Immature natural killer cell (primary cell): ENCODE results near the gene TBX4. TPM values are rescaled to one million over a fixed set of nuclear protein-coding genes. Genes with fewer than 3 reads are reported as not detected.

ENCODE experiments used
- DNase-seq, 3 donors: peaks; one replicate each; pipeline ENCODE4 v3.0.0; 2022; ENCODE audit warnings: mixed read lengths in 1 of 3
- H3K27ac Mint-ChIP-seq, 6 donors: one replicate each; pipeline ENCODE4 v1.8.0; 2020; ENCODE audit warnings: mixed read lengths in 6 of 6, mild to moderate bottlenecking in 5 of 6, inconsistent platforms in 4 of 6, moderate library complexity in 3 of 6
- H3K27me3 Mint-ChIP-seq, 3 donors: one replicate each; pipeline ENCODE4 v1.8.0; 2020 to 2021; ENCODE audit warnings: low read depth in 3 of 3, mild to moderate bottlenecking in 3 of 3, mixed read lengths in 3 of 3, moderate library complexity in 3 of 3, inconsistent platforms in 1 of 3
- H3K36me3 Mint-ChIP-seq, 3 donors: one replicate each; pipeline ENCODE4 v1.8.0; 2020; ENCODE audit warnings: mixed read lengths in 3 of 3, inconsistent platforms in 2 of 3, mild to moderate bottlenecking in 2 of 3
- H3K4me1 Mint-ChIP-seq, 2 donors: one replicate each; pipeline ENCODE4 v1.8.0; 2020; ENCODE audit warnings: inconsistent platforms in 2 of 2, mild to moderate bottlenecking in 2 of 2, mixed read lengths in 2 of 2, moderate library complexity in 1 of 2
- H3K4me3 Mint-ChIP-seq, 5 donors: one replicate each; pipeline ENCODE4 v1.8.0; 2020; ENCODE audit warnings: mild to moderate bottlenecking in 5 of 5, mixed read lengths in 5 of 5, inconsistent platforms in 3 of 5, moderate library complexity in 3 of 5
- H3K9me3 Mint-ChIP-seq, 6 donors: one replicate each; pipeline ENCODE4 v1.8.0; 2020; ENCODE audit warnings: mild to moderate bottlenecking in 6 of 6, mixed read lengths in 6 of 6, inconsistent platforms in 4 of 6, moderate library complexity in 3 of 6
- polyA plus RNA-seq, 3 donors: library from polyadenylated mRNA; unstranded; fragments of 300-500 nt; fragmentation: Illumina TruSeq; gene quantifications; one replicate each; pipeline ENCODE4 v1.2.3, GENCODE V29; 2021

Gene TBX4
- polyA plus RNA-seq, 3 donors from 2014 or later = not detected

DNA sequence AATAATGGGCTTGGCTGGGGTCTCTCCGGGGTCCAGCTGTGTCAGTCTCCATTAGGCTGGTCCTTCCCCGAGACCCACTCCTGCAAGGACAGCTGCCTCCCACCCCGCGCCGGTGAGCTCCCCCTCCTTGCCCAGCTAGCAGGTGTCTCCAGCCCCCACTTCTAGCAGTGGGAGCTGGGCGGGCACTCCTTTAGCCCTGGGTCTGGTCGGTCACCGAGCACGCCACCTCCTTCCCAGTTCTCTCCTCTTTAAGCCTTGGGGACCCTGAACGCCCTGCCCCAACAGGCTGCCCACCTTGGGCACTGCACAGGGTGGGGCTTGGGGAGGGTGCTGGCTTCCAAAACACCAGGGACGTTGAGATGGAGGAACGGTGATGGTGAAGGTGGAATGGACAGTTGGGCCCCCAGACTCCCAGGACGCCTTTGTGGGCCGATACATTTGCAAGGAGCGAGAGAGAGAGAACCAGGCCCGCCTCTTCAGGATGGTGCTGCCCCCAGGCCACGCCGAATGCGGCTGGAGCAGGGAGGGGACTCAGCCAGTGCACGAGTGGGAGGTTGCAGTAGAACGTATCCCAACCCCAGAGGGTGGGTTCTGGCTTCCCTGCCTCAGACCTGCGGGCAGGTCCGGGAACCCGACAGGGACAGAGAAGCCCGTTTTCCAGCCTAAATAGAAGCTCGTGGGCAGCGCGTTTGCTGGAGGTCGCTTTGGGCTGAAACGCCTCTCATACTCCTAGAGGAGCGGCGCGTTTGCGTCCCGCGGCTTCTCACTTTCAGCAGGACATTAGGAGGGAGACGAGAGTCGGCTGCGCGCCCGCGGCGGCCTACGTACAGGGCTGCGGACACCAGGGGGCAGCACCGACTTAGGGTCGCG, 41.8 kb upstream of the TBX4 start:
- Mint-ChIP-seq H3K4me3 (peak overlapping the region; percentile 74 to 81 (median 78)), H3K27ac (no peak overlapping the region), H3K4me1 (peaks cover 17 to 19% of the 10 kb centered on the region in 2 donors), H3K36me3 (no peaks in the 10 kb centered on the region), H3K9me3 (peaks cover 0 to 3% (median 0%) of the 10 kb centered on the region in 6 donors), H3K27me3 (peaks cover 19 to 38% (median 25%) of the 10 kb centered on the region in 3 donors)
- DNase-seq = peak; percentile 70 to 72 (median 71)

DNA sequence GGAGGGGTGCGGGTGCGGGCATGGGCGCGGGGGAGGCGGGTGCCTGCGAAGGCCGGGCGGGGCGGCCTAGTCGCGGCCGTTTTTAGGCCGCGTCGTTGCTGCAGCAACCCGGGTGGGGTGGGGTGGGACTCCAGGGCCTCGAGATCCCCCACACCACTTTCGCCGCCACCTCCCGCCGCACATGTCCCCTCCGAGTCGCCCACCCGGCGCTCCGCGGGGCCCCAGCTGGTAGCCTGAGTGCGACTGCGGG, 41.3 kb upstream of the TBX4 start:
- Mint-ChIP-seq H3K4me1 (peaks cover 17 to 19% of the 10 kb centered on the region in 2 donors), H3K36me3 (no peaks in the 10 kb centered on the region), H3K4me3 (peak overlapping the region; percentile 74 to 81 (median 76)), H3K27me3 (peaks cover 19 to 37% (median 24%) of the 10 kb centered on the region in 3 donors), H3K27ac (no peak overlapping the region), H3K9me3 (peaks cover 0 to 3% (median 0%) of the 10 kb centered on the region in 6 donors)
- DNase-seq = no peak

DNA sequence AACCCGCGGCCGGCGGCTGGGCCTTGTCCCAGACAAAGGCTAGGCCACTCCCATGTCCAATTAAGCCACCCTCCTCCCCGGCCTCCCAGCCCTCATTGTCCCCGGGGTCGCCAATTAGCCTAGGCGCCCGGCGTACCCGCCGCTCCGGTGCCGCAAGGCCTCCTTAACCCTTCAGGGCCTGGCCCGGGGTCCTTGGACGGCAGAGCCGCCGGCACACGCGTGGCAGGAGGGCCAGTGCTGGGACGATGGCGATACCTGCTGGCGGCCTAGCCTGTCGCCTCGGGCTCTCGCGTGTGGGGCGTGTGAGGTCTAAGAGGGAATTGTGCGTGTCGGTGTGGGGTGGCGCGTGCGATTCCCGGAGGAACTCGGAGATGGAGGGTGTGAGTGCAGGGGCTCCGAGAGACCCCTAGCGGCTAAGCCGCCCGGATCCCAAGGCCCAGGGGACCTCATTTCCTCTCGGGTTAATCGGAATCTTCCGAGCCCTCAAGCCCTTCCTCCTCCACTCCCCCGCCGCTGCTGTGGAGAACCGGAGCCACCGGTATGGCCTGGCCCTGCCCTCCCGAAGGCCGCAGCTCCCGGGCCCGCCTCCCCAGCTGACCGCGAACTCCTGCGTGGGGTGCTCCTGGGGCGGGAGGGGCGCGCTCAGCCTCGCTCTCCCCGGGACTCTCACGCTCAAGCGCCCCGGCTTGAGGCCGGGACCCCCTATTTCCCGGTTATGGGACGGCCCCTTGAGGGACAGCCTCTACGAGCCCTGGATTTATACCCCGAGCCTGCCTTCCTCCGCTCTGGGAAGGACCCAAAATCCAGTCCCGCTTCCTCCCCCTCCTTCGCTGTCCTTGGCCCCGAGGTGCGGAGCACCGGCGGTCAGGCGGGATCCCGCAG, 40.7 kb upstream of the TBX4 start:
- Mint-ChIP-seq H3K9me3 (peaks cover 0 to 3% (median 0%) of the 10 kb centered on the region in 6 donors), H3K4me1 (peaks cover 17 to 19% of the 10 kb centered on the region in 2 donors), H3K27me3 (peaks cover 17 to 34% (median 19%) of the 10 kb centered on the region in 3 donors), H3K27ac (no peak overlapping the region), H3K4me3 (peak overlapping the region; percentile 75 to 80 (median 77)), H3K36me3 (no peaks in the 10 kb centered on the region)
- DNase-seq = peak; percentile 28 to 35 (median 31)

DNA sequence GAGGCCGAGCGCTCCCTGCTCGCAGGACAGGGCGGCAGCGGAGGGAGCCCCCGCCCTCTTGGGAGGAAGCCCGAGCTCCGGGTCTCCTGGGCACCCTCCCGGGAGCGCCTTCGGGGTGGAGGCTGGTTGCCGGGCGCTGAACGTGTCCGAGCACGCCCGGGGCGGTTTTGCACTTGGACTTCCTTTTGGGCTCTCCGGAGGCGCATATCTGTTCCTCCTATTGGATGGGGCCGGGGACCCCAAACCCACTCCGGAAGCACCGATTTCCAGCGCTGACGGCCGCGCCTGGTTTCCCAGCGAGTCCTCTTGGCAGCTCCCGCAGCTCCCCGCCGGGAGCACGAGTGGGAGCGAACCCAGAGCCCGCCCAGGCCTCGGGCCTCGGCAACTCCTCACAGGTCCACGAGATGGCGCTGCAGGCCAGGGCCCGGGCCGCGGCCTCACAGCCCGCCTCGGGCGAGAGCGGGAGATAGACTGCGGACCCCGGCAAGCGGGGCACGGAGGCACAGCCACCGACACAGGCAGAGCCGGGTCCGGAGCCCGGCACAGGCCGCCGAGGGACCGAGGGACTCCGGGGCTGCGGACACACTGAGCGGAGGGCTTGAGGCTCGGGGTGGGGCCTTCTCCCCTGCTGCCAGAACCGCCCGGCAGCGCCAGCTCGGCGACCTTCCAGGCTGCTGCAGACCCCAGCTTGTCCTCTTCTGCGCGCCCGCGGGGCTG, 39.9 kb upstream of the TBX4 start:
- peaks cover 15 to 27% (median 18%) of the 10 kb centered on the region in 3 donors for H3K27me3 Mint-ChIP-seq
- peaks cover 0 to 3% (median 0%) of the 10 kb centered on the region in 6 donors for H3K9me3 Mint-ChIP-seq
- H3K36me3 Mint-ChIP-seq = no peaks in the 10 kb centered on the region
- peaks cover 19 to 21% of the 10 kb centered on the region in 2 donors for H3K4me1 Mint-ChIP-seq
- H3K27ac Mint-ChIP-seq = no peak overlapping the region
- DNase-seq = peak; percentile 77 to 81 (median 80)
- peak overlapping the region; percentile 47 to 80 (median 77) for H3K4me3 Mint-ChIP-seq

DNA sequence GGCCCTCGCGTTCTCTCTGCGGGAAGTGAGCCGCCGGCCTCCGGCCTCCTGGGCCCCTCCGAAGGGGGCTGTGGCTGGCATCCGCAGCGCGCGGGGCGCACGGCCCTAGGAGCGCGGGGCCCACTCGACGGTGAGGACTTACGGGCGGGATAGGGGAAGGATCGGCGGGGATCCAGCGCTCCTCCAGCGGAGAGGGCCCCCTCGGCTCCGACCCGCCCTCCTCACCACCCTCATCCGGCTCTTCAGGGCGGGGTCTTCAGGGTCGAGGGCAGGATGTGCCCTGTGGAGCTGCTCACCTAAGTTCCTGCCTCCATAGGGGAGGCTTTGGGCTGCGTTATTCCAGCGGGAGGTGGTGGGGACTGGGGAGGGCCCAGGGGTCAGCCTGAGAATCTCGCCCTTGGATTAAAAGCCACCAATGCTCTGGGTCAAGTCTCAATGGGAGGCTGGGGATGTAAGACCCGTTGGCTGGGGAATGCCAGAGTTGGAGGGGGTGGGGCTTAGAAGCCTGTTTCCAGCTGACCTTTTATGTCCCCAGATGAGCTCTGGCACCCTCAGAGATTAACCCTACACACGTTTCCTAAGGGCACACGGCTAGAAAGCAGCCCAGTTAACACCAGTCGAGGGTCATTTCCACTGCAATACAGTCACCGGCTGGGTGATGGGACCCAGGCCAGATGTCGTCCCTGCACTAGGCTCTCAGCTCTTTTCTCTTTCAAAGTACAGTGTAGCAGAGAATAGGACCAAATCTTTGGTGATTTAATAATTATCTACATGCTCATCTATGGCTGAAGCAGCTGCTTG, 39.2 kb upstream of the TBX4 start:
- H3K9me3 Mint-ChIP-seq = peaks cover 0 to 3% (median 0%) of the 10 kb centered on the region in 6 donors
- H3K4me1 Mint-ChIP-seq = peaks cover 19 to 23% of the 10 kb centered on the region in 2 donors
- no peak for DNase-seq
- peaks cover 11 to 20% (median 15%) of the 10 kb centered on the region in 3 donors for H3K27me3 Mint-ChIP-seq
- peak overlapping the region in 1 of 6 donors; percentile 84 for H3K27ac Mint-ChIP-seq
- peak overlapping the region; percentile 50 to 80 (median 75) for H3K4me3 Mint-ChIP-seq
- no peaks in the 10 kb centered on the region for H3K36me3 Mint-ChIP-seq

DNA sequence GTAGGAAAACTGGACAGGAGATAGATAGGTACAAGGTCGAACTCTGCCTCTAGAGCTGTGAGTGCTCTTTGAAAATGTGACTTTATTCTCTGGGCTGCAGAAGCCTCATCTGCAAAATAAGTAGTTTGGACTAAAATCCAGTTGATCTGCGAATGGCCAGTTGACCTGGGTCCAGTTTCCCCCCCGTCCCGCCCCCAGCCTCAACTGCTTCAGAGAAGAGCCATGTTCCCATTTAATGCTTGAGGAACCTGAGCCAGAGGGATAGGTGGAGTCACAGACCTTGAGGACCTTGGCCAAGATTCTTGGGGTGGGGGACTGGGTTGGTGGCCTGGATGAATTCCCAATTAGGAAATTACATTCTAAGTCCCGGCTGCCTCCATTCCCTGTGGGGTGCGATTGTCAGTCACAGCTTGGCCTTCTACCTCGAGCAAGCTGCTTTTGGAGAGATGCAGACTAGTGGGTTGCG, 38.5 kb upstream of the TBX4 start:
- Mint-ChIP-seq H3K36me3 (no peaks in the 10 kb centered on the region), H3K27ac (no peak overlapping the region), H3K4me1 (peaks cover 17 to 20% of the 10 kb centered on the region in 2 donors), H3K9me3 (peaks cover 0 to 3% (median 0%) of the 10 kb centered on the region in 6 donors), H3K27me3 (peaks cover 10 to 15% (median 10%) of the 10 kb centered on the region in 3 donors), H3K4me3 (peak overlapping the region; percentile 50 to 80 (median 75))
- no peak for DNase-seq

DNA sequence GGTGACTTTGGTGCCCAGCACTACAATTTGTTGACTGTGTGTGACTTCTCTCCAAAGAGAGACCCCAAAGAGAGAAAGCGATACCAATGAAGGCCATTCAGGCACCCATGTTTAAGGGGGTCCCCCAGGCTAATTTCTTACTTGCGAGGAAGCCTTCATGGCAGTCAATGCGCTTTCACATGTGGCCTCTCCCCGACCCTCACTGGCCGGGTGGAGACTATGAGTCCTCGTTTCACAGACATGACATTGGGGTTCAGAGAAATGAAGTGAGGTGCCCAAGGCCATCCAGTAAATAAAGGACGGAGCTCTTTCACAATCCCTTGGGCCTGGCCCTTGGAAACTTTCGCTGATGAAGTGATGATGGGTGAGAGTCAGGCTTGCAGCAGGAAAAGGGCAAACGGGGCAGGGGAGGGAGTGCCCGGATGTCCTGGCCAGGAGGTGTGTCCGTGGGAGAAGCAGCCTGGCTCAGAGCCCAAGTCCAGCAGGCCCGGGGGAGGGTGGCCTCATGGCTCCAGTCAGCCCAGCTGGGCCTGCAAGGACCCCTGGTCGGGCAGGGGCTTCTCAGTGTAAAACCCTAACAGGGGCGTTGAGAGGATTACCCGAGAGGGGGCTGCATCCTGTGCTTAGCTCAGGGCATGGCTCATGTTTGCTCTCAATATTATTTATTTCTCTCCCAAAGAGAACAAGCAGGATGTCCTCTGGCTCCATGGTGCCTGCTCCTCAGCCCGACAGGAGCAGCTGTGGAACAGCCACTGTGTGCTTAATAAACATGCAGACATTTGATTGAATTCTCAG, 37.9 kb upstream of the TBX4 start:
- Mint-ChIP-seq H3K36me3 (no peaks in the 10 kb centered on the region), H3K9me3 (peaks cover 0 to 3% (median 0%) of the 10 kb centered on the region in 6 donors), H3K4me3 (no peak overlapping the region), H3K27ac (no peak overlapping the region), H3K27me3 (peaks cover 8 to 15% (median 11%) of the 10 kb centered on the region in 3 donors), H3K4me1 (peaks cover 12 to 18% of the 10 kb centered on the region in 2 donors)
- no peak for DNase-seq

DNA sequence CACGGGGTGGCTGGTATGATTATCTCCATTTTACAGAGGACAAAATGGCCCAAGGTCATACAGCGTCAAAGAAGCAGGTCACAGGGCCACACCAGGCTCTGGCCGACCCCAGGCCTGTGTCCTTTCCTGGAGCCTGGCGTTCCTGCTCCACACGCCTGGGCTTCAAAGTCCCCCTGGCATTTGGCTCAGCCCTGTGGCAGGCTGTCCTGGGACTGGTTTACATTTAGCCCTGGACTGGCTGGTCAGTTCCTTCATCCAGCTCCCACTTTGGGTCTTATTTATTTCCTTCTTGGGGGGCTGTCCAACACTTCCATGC, 37.3 kb upstream of the TBX4 start:
- Mint-ChIP-seq H3K9me3 (peaks cover 0 to 3% (median 0%) of the 10 kb centered on the region in 6 donors), H3K27me3 (peaks cover 7 to 13% (median 9%) of the 10 kb centered on the region in 3 donors), H3K27ac (no peak overlapping the region), H3K4me3 (no peak overlapping the region), H3K36me3 (no peaks in the 10 kb centered on the region), H3K4me1 (peaks cover 9 to 16% of the 10 kb centered on the region in 2 donors)
- no peak for DNase-seq

DNA sequence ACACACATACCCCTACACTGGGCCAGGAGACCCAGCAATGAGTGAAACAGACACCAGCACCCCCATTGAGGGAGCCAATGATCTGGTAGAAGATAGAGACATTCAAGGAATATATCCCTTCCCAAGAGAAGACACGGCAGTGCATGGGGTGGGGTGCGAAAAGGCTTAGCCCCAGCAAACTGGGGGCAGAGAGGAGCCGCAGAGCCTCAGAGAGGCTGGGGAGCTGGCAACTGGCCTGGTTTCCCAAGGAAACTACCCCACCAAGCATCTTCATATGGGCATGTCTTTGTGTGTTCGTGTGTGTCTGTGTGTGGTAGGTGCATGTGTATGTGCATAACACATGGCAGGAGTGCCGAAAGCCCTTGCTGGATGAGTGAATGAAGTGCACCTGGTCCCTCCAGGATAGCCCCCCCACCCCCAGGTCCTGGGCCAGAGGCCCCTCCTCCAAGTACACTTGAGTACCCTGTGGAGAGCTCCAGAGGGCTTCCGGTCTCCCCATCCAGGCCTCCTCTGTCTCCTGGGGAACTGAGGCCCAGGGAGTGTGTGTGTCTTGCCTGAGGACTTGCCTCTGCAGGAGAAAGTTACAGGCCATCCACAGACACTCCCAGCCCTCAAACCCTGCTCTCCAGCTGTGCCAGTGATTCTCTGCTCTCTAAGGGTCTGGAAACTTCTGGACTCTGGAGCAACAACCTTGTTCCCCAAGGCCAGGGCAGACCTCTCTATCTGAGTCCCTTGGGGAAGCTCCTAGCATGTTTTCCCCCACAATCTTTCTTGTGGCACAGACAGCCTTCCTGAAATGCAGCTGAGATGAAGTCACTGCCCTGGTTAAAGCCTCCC, 36.6 kb upstream of the TBX4 start:
- Mint-ChIP-seq H3K27ac (no peak overlapping the region), H3K36me3 (no peaks in the 10 kb centered on the region), H3K9me3 (no peaks in the 10 kb centered on the region), H3K4me1 (peaks cover 2 to 11% of the 10 kb centered on the region in 2 donors), H3K27me3 (peaks cover 5 to 7% (median 6%) of the 10 kb centered on the region in 3 donors), H3K4me3 (peak overlapping the region in 1 of 5 donors; percentile 29)
- no peak for DNase-seq

DNA sequence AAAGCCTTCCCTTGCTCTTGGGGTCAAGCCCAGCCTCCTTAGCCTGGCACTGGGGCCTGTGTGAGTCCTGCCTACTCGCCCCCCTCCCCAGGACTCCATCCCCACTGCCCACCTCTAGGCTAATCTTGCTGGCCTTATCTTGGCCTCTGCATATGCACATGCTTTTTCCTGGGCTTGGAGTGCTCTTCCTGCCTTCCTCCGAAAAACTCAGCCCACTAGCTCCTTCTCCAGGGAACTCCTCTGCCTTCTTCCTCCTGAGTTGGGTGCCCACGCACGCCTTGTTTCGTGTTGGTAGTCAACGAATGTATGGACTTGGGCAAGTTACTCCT, 36.0 kb upstream of the TBX4 start:
- no peak overlapping the region for H3K27ac Mint-ChIP-seq
- H3K4me3 Mint-ChIP-seq = no peak overlapping the region
- H3K4me1 Mint-ChIP-seq = peaks cover 0 to 10% of the 10 kb centered on the region in 2 donors
- no peaks in the 10 kb centered on the region for H3K36me3 Mint-ChIP-seq
- no peaks in the 10 kb centered on the region for H3K9me3 Mint-ChIP-seq
- peaks cover 5 to 7% (median 6%) of the 10 kb centered on the region in 3 donors for H3K27me3 Mint-ChIP-seq
- no peak for DNase-seq

DNA sequence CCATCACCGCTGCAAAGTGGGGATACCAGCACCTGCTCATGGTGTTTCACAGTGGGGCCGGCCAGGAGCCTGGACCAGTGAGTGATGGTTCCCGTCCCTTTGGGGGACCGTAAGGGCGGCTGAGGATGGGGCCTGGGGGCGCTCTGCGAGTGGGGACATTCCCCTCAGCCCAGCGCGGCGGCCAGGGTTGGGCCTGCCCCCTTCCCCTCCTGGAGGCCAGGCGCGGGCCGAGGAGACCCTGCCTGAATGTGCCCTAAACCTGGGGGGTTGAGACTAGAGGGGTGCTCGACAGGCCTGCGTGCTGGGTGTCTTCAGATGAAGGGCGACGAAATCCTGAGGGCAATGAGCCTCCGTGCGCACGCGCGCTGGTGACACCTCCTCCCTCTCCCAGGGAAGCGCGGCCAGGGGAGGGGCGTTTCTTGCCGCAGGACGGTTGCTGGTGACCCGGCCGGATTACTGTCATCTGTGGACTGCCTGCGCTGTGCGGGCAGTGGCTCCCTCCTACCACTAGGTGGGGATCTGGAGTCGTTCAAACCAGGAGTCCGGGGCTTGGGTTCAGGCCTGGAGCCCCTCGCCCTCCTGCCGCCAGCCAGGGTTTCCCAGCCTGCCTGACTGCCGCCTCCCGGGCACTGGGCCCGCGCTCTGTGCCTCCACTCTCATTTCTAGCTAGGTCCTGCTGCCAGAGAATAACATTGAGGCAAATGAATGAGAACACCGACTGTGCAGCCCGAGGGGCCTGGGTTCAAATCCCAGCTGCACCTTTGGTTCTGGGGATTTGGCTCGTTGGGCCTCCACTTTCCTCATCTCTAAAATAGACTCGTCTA, 35.5 kb upstream of the TBX4 start:
- H3K36me3 Mint-ChIP-seq = no peaks in the 10 kb centered on the region
- H3K27me3 Mint-ChIP-seq = peaks cover 3 to 8% (median 4%) of the 10 kb centered on the region in 3 donors
- H3K4me3 Mint-ChIP-seq = no peak overlapping the region
- H3K4me1 Mint-ChIP-seq = peaks cover 0 to 10% of the 10 kb centered on the region in 2 donors
- H3K9me3 Mint-ChIP-seq = no peaks in the 10 kb centered on the region
- no peak overlapping the region for H3K27ac Mint-ChIP-seq
- peak; percentile 37 to 50 (median 47) for DNase-seq
